Endothelial cell of umbilical vein (primary cell): Measurements from ENCODE around the gene KRTAP10-8. TPM values are rescaled to one million over a fixed set of nuclear protein-coding genes. Genes with fewer than 3 reads are reported as not detected.

Experiments
- BruUV-seq: library from RNA; stranded (reverse); fragments of 400-500 nt; replicated peaks from 2 replicates; lab custom pipeline; 2021; lab: Mats Ljungman, UMichigan
- CTCF ChIA-PET: fragments of 300-600, 350-600 bp; sonication (Branson Sonifier 250); formaldehyde crosslinking; loops from one replicate; lab custom pipeline; 2021; ENCODE audit warnings: antibody characterized with exemption, inconsistent platforms; lab: Charles Lee
- POLR2A ChIA-PET: fragments of 300-600, 350-600 bp; sonication (Branson Sonifier 250); formaldehyde crosslinking; loops from one replicate; lab custom pipeline; 2021; ENCODE audit warnings: antibody characterized with exemption, inconsistent platforms; lab: Charles Lee
- DNase-seq: peaks from one replicate; pipeline ENCODE4 v3.0.0-alpha.2; 2011; ENCODE audit warnings: low read depth, low spot score
- FAIRE-seq: peaks from 2 replicates; lab custom pipeline; 2011; peaks lifted over from hg19 to GRCh38; lab: Jason Lieb, UNC
- H2AFZ ChIP-seq: 2 replicates; pipeline ENCODE4 v1.6.0; 2012; ENCODE audit warnings: low read depth, low read length, control low read depth, inconsistent platforms
- H3K27ac ChIP-seq: 2 replicates; pipeline ENCODE4 v1.5.1; 2011; ENCODE audit warnings: low read depth, mild to moderate bottlenecking, control low read depth, low read length, moderate library complexity; ENCODE audit not compliant: insufficient read depth
- H3K27me3 ChIP-seq, 2 experiments: 2 replicates each; pipeline versions ENCODE4 v1.6.0 to v1.6.1; 2011; ENCODE audit warnings: low read length in 2 of 2, mixed read lengths in 1 of 2; ENCODE audit not compliant: control insufficient read depth in 2 of 2, insufficient read depth in 2 of 2
- H3K36me3 ChIP-seq, 2 experiments: 2 replicates in 1 of 2; 3 replicates in 1 of 2; pipeline ENCODE4 v1.5.1; 2011; ENCODE audit warnings: low read length in 2 of 2, mild to moderate bottlenecking in 1 of 2, moderate library complexity in 1 of 2; ENCODE audit not compliant: control insufficient read depth in 2 of 2, insufficient read depth in 2 of 2; ENCODE audit errors: extremely low read depth in 1 of 2
- H3K4me1 ChIP-seq: 3 replicates; pipeline ENCODE4 v1.5.1; 2011; ENCODE audit warnings: mild to moderate bottlenecking, low read length; ENCODE audit not compliant: control insufficient read depth, insufficient read depth; ENCODE audit errors: extremely low read depth
- H3K4me2 ChIP-seq: 2 replicates; pipeline ENCODE4 v1.6.1; 2011; ENCODE audit warnings: low read length, control low read depth, mixed read lengths; ENCODE audit not compliant: insufficient read depth
- H3K4me3 ChIP-seq, 3 experiments: fragments of 200-600 bp in 1 of 3; sonication (generic), shearing (Covaris generic) in 1 of 3; replicated peaks in 1 of 3; 2 replicates each; pipeline ENCODE4 v1.5.1; 2011 to 2016; ENCODE audit warnings: control low read depth in 3 of 3, low read length in 3 of 3, mild to moderate bottlenecking in 2 of 3, inconsistent platforms in 1 of 3, low read depth in 1 of 3, moderate library complexity in 1 of 3; ENCODE audit not compliant: insufficient read depth in 1 of 3
- H3K79me2 ChIP-seq: 2 replicates; pipeline ENCODE4 v1.6.0; 2012; ENCODE audit warnings: low read length, inconsistent platforms; ENCODE audit not compliant: control insufficient read depth, insufficient read depth
- H3K9ac ChIP-seq: replicated peaks from 2 replicates; pipeline ENCODE3; 2011; ENCODE audit warnings: low read length, control low read depth; ENCODE audit not compliant: insufficient read depth; ENCODE audit errors: extremely low read depth
- H3K9me1 ChIP-seq: replicated peaks from 3 replicates; pipeline ENCODE4 v1.6.0; 2011; ENCODE audit warnings: mild to moderate bottlenecking, low read length; ENCODE audit not compliant: control insufficient read depth, insufficient read depth; ENCODE audit errors: extremely low read depth
- H3K9me3 ChIP-seq: replicated peaks from 2 replicates; pipeline ENCODE4 v1.5.1; 2012; ENCODE audit warnings: low read length, inconsistent platforms; ENCODE audit not compliant: control insufficient read depth, insufficient read depth
- H4K20me1 ChIP-seq: replicated peaks from 2 replicates; pipeline ENCODE3; 2011; ENCODE audit warnings: mild to moderate bottlenecking, low read length; ENCODE audit not compliant: control insufficient read depth, insufficient read depth; ENCODE audit errors: extremely low read depth
- CTCF ChIP-seq, 2 donors: IDR thresholded peaks; 1 replicate in 1 of 2; 2 replicates in 1 of 2; pipeline ENCODE4 v1.5.1; 2011; ENCODE audit warnings: low read length in 2 of 2, mild to moderate bottlenecking in 2 of 2, moderate library complexity in 2 of 2, control low read depth in 1 of 2, inconsistent platforms in 1 of 2, low read depth in 1 of 2; ENCODE audit not compliant: insufficient read depth in 1 of 2; ENCODE audit errors: extremely low read depth in 1 of 2
- EZH2 ChIP-seq: IDR thresholded peaks from 2 replicates; pipeline ENCODE4 v1.6.1; 2012; ENCODE audit warnings: borderline replicate concordance, low read depth, mild to moderate bottlenecking, moderate library complexity, low read length, inconsistent platforms; ENCODE audit not compliant: severe bottlenecking
- FOS ChIP-seq: IDR thresholded peaks from 2 replicates; pipeline ENCODE4 v1.6.1; 2011; ENCODE audit warnings: mild to moderate bottlenecking, low read length, moderate library complexity, borderline replicate concordance; ENCODE audit not compliant: insufficient read depth
- JUN ChIP-seq: IDR thresholded peaks from 2 replicates; pipeline ENCODE4 v1.6.1; 2011; ENCODE audit warnings: borderline replicate concordance, low read depth; ENCODE audit not compliant: insufficient read length, insufficient read depth
- POLR2A ChIP-seq: IDR thresholded peaks from 2 replicates; pipeline ENCODE4 v1.6.1; 2012; ENCODE audit warnings: low read depth, mild to moderate bottlenecking, control low read depth, low read length
- POLR2AphosphoS5 ChIP-seq: IDR thresholded peaks from 2 replicates; pipeline ENCODE4 v1.6.1; 2012; ENCODE audit warnings: low read depth, mild to moderate bottlenecking, control low read depth, low read length, moderate library complexity; ENCODE audit not compliant: insufficient read depth
- dilution Hi-C: fragments of 300-500 bp; cut with MboI; formaldehyde crosslinking; loops from one replicate; pipeline ENCODE4 v1.15.0; 2019; ENCODE audit warnings: low sequenced_read_pairs; ENCODE audit not compliant: extremely low pct_ligation_motif_present
- intact Hi-C: fragments of 100-400 bp; cut with micrococcal nuclease; formaldehyde crosslinking; loops from one replicate; pipeline ENCODE4 v1.10.0; 2022
- polyA plus RNA-seq, 4 experiments: library from polyadenylated mRNA; depleted of rRNA in 3 of 4; stranded (reverse) in 3 of 4; unstranded in 1 of 4; fragments of >200 nt; gene quantifications; 2 replicates each; pipeline versions ENCODE4 v1.2.1 to v1.2.3, GENCODE V29; 2011 to 2012; ENCODE audit warnings: missing spikeins in 1 of 4
- total RNA-seq: library from RNA; stranded (reverse); gene quantifications from 2 replicates; pipeline ENCODE4 v1.2.3, GENCODE V29; 2021
- TF ChIP-seq, protein P1 (sequence below): IDR thresholded peaks from 2 replicates; pipeline ENCODE4 v1.6.1; 2011; ENCODE audit not compliant: insufficient read depth, insufficient read length

KRTAP10-8 gene
- total and polyA plus RNA-seq, 2 donors (not counting 3 experiments of a cell fraction or from before 2014, with no cell fraction given) = not detected

GRCh38 chr21:44596068-44596725 is 15.7 kb upstream of the KRTAP10-8 start:
- ChIA-PET POLR2A (no interaction called here), CTCF (interaction anchor here (1.1 to 1.7 kb wide), 2 partner anchors 197 kb away, joined by 4 to 5 read pairs; no protein-coding TSS in a partner anchor)
- no peak overlapping the region for H2AFZ ChIP-seq
- DNase-seq (no peak), FAIRE-seq (no peak)
- no peaks in the 10 kb centered on the region for H3K79me2 ChIP-seq
- TF ChIP-seq FOS (no peak), JUN (no peak), POLR2AphosphoS5 (no peak), POLR2A (no peak), CTCF (IDR thresholded peaks at IDR 0.05; ENCODE audit: extremely low read depth in 1 of 2, insufficient read depth in 1 of 2, low read depth in 1 of 2, low read length in 2 of 2) (no peak), EZH2 (no peak)
- TF ChIP-seq, protein P1, sequence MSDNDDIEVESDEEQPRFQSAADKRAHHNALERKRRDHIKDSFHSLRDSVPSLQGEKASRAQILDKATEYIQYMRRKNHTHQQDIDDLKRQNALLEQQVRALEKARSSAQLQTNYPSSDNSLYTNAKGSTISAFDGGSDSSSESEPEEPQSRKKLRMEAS = no peak
- H3K9me1 ChIP-seq = no peaks in the 10 kb centered on the region
- dilution Hi-C loops = no loop called here
- H4K20me1 ChIP-seq = no peaks in the 10 kb centered on the region
- no peak overlapping the region for H3K27ac ChIP-seq
- intact Hi-C loops = no loop called here
- no TSS peak for BruUV-seq
- no peak overlapping the region for H3K4me2 ChIP-seq
- no peak overlapping the region for H3K4me3 ChIP-seq
- H3K9ac ChIP-seq = no peak overlapping the region
- no peaks in the 10 kb centered on the region for H3K36me3 ChIP-seq
- no peaks in the 10 kb centered on the region for H3K4me1 ChIP-seq
- H3K9me3 ChIP-seq = no peaks in the 10 kb centered on the region
- H3K27me3 ChIP-seq = peaks cover 0 to 2% of the 10 kb centered on the region in 2 experiments
